ENCODE measurements around the gene MCM5. TPM values are rescaled to one million over a fixed set of nuclear protein-coding genes. Genes with fewer than 3 reads are reported as not detected.

MCM5 gene
- total RNA-seq, 1 donor from 2014 or later, result 178 TPM

GRCh38 chr22:35452810-35453743, 53.1 kb downstream of the MCM5 start:
- DNase-seq, result no peak
- Mint-ChIP-seq H3K36me3 (ENCODE audit: low read depth) (peaks cover 20% of the 10 kb centered on the region), H3K27ac (no peak overlapping the region), H3K27me3 (no peaks in the 10 kb centered on the region), H3K4me3 (no peak overlapping the region), H3K4me1 (peaks cover 6% of the 10 kb centered on the region), H3K9me3 (no peaks in the 10 kb centered on the region)
- intact Hi-C loops (cut with micrococcal nuclease), result no loop called here
- no peak for ATAC-seq (ENCODE audit: low read depth)
- ChIA-PET POLR2A (no interaction called here), CTCF (no interaction called here)
- no peak for TF ChIP-seq CTCF (IDR thresholded peaks at IDR 0.05)

- Mint-ChIP-seq H3K27ac (no peak overlapping the region), H3K4me3 (no peak overlapping the region), H3K27me3 (no peaks in the 10 kb centered on the region), H3K36me3 (ENCODE audit: low read depth) (peaks cover 12% of the 10 kb centered on the region), H3K4me1 (no peaks in the 10 kb centered on the region), H3K9me3 (no peaks in the 10 kb centered on the region)
- ChIA-PET CTCF (no interaction called here), POLR2A (interaction anchor here (0.6 kb wide), 1 partner anchor 14 kb away, joined by 4 read pairs; no protein-coding TSS in a partner anchor)
- DNase-seq (no peak), ATAC-seq (ENCODE audit: low read depth) (no peak)
- intact Hi-C loops (cut with micrococcal nuclease), result no loop called here
- no peak for TF ChIP-seq CTCF (IDR thresholded peaks at IDR 0.05)
Measured at GRCh38 chr22:35454416-35455054, 54.6 kb downstream of the MCM5 start.

GRCh38 chr22:35455529-35455928, 55.6 kb downstream of the MCM5 start:
- DNase-seq, result no peak
- ChIA-PET CTCF (interaction anchor here (0.8 kb wide), 1 partner anchor 105 kb away, joined by 3 read pairs; no protein-coding TSS in a partner anchor), POLR2A (interaction anchor here (0.6 kb wide), 1 partner anchor 13 kb away, joined by 4 read pairs; no protein-coding TSS in a partner anchor)
- TF ChIP-seq CTCF (IDR thresholded peaks at IDR 0.05), result no peak
- Mint-ChIP-seq H3K4me3 (no peak overlapping the region), H3K27me3 (no peaks in the 10 kb centered on the region), H3K9me3 (no peaks in the 10 kb centered on the region), H3K27ac (no peak overlapping the region), H3K36me3 (ENCODE audit: low read depth) (peaks cover 8% of the 10 kb centered on the region), H3K4me1 (no peaks in the 10 kb centered on the region)
- intact Hi-C loops (cut with micrococcal nuclease), result no loop called here
- ATAC-seq (ENCODE audit: low read depth), result no peak

- POLR2A ChIA-PET, result no interaction called here
- Mint-ChIP-seq H3K27me3 (no peaks in the 10 kb centered on the region), H3K9me3 (no peaks in the 10 kb centered on the region), H3K4me3 (no peak overlapping the region), H3K4me1 (no peaks in the 10 kb centered on the region), H3K36me3 (ENCODE audit: low read depth) (no peaks in the 10 kb centered on the region), H3K27ac (no peak overlapping the region)
- ATAC-seq (ENCODE audit: low read depth) (no peak), DNase-seq (no peak)
- intact Hi-C loops (cut with micrococcal nuclease), result no loop called here
- no peak for TF ChIP-seq CTCF (IDR thresholded peaks at IDR 0.05)
- CTCF ChIA-PET, result no interaction called here
Measured at GRCh38 chr22:35456757-35457156, 56.8 kb downstream of the MCM5 start.
